ENCODE data around the gene CPEB1. TPM values are rescaled to one million over a fixed set of nuclear protein-coding genes. Genes with fewer than 3 reads are reported as not detected.
A peak's percentile ranks its signal among the peaks of the same experiment; 100 is the strongest.

Gene CPEB1
- total and polyA plus RNA-seq, 2 experiments from 2014 or later, result 4.1 to 9.4 TPM

DNA sequence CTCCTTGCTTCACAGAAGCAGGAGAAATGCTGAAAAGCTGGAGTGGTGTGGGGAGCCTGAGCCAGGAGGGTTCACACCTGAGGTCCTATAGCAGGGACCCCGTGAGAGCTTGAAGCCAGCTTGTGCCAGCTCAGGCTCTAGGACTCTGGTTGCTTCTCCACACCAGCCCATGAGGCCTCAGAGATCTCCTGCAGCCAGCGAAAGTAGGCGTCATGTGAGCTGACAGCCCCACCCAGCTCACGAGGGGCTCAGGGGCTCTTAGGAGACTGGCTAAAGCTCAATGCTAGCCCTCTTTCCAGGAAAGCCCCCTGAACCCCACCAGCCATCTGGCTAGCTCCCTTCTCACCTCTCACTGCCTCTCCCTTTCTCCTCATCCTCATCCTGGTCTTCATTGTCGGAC is 16.9 kb upstream of the CPEB1 start:
- H3K27me3 ChIP-seq (ENCODE audit: insufficient read depth), result no peaks in the 10 kb centered on the region
- Mint-ChIP-seq H3K27me3 (ENCODE audit: insufficient read depth, low read depth, poor library complexity) (peaks cover 19% of the 10 kb centered on the region), H3K27ac (no peak overlapping the region), H3K4me3 (no peak overlapping the region), H3K9me3 (no peaks in the 10 kb centered on the region), H3K36me3 (ENCODE audit: low read depth) (no peaks in the 10 kb centered on the region; the same call in 1 of the 3 replicates), H3K4me1 (peaks cover 7% of the 10 kb centered on the region)
- no peaks in the 10 kb centered on the region for H3F3A ChIP-seq (replicated peaks; ENCODE audit: low read depth)
- no peaks in the 10 kb centered on the region for H3K9me2 ChIP-seq (ENCODE audit: insufficient read depth)
- no peaks in the 10 kb centered on the region for H3K4me1 ChIP-seq (ENCODE audit: insufficient read depth)
- ATAC-seq (no peak), DNase-seq (ENCODE audit: low spot score) (no peak)
- H3K79me2 ChIP-seq (replicated peaks; ENCODE audit: insufficient read depth), result no peaks in the 10 kb centered on the region
- H4K20me1 ChIP-seq (replicated peaks; ENCODE audit: insufficient read depth), result peaks cover 3% of the 10 kb centered on the region
- H3K4me3 ChIP-seq, result no peak overlapping the region
- no peak overlapping the region for H3K27ac ChIP-seq (ENCODE audit: low read depth)
- no peak overlapping the region for H2AFZ ChIP-seq
- H3K36me3 ChIP-seq (ENCODE audit: insufficient read depth), result no peaks in the 10 kb centered on the region
- no peak overlapping the region for H3K4me2 ChIP-seq
- TF ChIP-seq CREB1 (CRISPR knock-in tag; IDR thresholded peaks at IDR 0.05; ENCODE audit: low read depth) (no peak), STAT1 (IDR thresholded peaks at IDR 0.05; ENCODE audit: unreplicated experiment) (no peak), JUNB (IDR thresholded peaks at IDR 0.05; ENCODE audit: unreplicated experiment) (no peak), NANOG (IDR thresholded peaks at IDR 0.05; ENCODE audit: borderline replicate concordance) (no peak), POLR2AphosphoS5 (IDR thresholded peaks at IDR 0.05; ENCODE audit: low read depth) (no peak)
- TF ChIP-seq, protein P1, sequence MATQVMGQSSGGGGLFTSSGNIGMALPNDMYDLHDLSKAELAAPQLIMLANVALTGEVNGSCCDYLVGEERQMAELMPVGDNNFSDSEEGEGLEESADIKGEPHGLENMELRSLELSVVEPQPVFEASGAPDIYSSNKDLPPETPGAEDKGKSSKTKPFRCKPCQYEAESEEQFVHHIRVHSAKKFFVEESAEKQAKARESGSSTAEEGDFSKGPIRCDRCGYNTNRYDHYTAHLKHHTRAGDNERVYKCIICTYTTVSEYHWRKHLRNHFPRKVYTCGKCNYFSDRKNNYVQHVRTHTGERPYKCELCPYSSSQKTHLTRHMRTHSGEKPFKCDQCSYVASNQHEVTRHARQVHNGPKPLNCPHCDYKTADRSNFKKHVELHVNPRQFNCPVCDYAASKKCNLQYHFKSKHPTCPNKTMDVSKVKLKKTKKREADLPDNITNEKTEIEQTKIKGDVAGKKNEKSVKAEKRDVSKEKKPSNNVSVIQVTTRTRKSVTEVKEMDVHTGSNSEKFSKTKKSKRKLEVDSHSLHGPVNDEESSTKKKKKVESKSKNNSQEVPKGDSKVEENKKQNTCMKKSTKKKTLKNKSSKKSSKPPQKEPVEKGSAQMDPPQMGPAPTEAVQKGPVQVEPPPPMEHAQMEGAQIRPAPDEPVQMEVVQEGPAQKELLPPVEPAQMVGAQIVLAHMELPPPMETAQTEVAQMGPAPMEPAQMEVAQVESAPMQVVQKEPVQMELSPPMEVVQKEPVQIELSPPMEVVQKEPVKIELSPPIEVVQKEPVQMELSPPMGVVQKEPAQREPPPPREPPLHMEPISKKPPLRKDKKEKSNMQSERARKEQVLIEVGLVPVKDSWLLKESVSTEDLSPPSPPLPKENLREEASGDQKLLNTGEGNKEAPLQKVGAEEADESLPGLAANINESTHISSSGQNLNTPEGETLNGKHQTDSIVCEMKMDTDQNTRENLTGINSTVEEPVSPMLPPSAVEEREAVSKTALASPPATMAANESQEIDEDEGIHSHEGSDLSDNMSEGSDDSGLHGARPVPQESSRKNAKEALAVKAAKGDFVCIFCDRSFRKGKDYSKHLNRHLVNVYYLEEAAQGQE (IDR thresholded peaks at IDR 0.05; ENCODE audit: unreplicated experiment), result no peak

DNA sequence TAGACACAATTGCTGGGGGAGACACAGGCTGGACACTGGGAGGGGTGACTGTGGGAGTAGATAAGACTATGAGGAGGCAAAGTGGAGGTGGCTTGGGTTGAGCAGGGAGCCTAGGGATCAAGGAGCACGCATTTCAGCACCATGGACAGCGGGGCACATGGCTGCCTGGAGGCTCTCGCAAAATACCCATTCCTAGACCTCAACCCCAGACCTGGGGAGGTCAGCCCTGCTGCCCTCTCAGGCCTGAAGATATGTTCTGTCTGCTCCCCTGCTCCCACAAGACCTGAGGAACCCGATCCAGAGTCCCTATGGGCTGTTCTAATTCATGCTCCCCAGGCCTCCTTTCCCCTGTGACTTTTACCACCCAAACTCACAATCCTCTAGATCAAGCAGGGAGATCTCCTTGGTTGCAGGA is 16.0 kb upstream of the CPEB1 start:
- H3K79me2 ChIP-seq (replicated peaks; ENCODE audit: insufficient read depth), result no peaks in the 10 kb centered on the region
- H3K4me1 ChIP-seq (ENCODE audit: insufficient read depth), result no peaks in the 10 kb centered on the region
- H3K27ac Mint-ChIP-seq, result no peak overlapping the region
- no peak overlapping the region for H2AFZ ChIP-seq
- H3K4me3 ChIP-seq, result no peak overlapping the region
- H3K9me2 ChIP-seq (ENCODE audit: insufficient read depth), result no peaks in the 10 kb centered on the region
- no peak overlapping the region for H3K4me2 ChIP-seq
- ATAC-seq, result peak; percentile 93
- H3K9me3 Mint-ChIP-seq, result no peaks in the 10 kb centered on the region
- no peaks in the 10 kb centered on the region; the same call in 1 of the 3 replicates for H3K36me3 Mint-ChIP-seq (ENCODE audit: low read depth)
- H3K36me3 ChIP-seq (ENCODE audit: insufficient read depth), result no peaks in the 10 kb centered on the region
- H3K4me1 Mint-ChIP-seq, result peaks cover 7% of the 10 kb centered on the region
- DNase-seq (ENCODE audit: low spot score), result peak; percentile 90
- no peak overlapping the region for H3K27ac ChIP-seq (ENCODE audit: low read depth)
- H3K27me3 ChIP-seq (ENCODE audit: insufficient read depth), result no peaks in the 10 kb centered on the region
- H3K27me3 Mint-ChIP-seq (ENCODE audit: insufficient read depth, low read depth, poor library complexity), result peaks cover 21% of the 10 kb centered on the region
- H4K20me1 ChIP-seq (replicated peaks; ENCODE audit: insufficient read depth), result peaks cover 3% of the 10 kb centered on the region
- no peaks in the 10 kb centered on the region for H3F3A ChIP-seq (replicated peaks; ENCODE audit: low read depth)
- TF ChIP-seq, protein P2, sequence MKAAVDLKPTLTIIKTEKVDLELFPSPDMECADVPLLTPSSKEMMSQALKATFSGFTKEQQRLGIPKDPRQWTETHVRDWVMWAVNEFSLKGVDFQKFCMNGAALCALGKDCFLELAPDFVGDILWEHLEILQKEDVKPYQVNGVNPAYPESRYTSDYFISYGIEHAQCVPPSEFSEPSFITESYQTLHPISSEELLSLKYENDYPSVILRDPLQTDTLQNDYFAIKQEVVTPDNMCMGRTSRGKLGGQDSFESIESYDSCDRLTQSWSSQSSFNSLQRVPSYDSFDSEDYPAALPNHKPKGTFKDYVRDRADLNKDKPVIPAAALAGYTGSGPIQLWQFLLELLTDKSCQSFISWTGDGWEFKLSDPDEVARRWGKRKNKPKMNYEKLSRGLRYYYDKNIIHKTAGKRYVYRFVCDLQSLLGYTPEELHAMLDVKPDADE (IDR thresholded peaks at IDR 0.05), result no peak
- TF ChIP-seq, protein P1 (IDR thresholded peaks at IDR 0.05; ENCODE audit: unreplicated experiment), result peak; percentile 97
- no peak for TF ChIP-seq STAT1 (IDR thresholded peaks at IDR 0.05; ENCODE audit: unreplicated experiment)
- no peak overlapping the region for H3K4me3 Mint-ChIP-seq
